NCI-H2029 (cell line): ENCODE results near the gene RXRG.

Experiments
- DNase-seq: peaks from one replicate; lab custom pipeline; 2025; lab: John Stamatoyannopoulos, UW

RXRG gene

GRCh38 chr1:165449131-165449530 lies 4.2 kb upstream of the RXRG start:
- DNase-seq, result no peak

GRCh38 chr1:165445388-165445787 lies 462 bp upstream of the RXRG start:
- DNase-seq, result no peak

GRCh38 chr1:165443539-165444311 lies 1.2 kb downstream of the RXRG start:
- no peak for DNase-seq

- DNase-seq, result no peak
Observed at GRCh38 chr1:165442653-165443052, 2.3 kb downstream of the RXRG start.

DNA sequence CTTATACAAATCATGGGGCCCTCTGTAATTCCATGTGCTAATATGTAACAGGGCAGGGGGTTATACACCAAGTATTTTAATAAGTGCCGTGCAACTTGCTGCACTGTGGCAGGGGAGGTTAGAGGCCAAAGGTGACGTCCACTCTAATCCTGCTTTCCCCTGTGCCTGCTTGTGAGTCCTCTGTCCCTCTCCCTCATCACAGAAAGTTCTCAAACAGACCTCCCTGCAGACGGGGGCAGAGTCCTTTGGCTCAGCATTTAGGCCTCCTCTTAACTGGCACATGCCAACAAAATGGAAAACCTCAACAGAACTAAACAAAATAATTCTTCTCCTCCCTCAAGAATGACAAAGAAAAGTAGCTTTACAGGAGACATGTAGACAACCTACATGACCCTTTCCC lies 2.9 kb downstream of the RXRG start:
- no peak for DNase-seq

DNA sequence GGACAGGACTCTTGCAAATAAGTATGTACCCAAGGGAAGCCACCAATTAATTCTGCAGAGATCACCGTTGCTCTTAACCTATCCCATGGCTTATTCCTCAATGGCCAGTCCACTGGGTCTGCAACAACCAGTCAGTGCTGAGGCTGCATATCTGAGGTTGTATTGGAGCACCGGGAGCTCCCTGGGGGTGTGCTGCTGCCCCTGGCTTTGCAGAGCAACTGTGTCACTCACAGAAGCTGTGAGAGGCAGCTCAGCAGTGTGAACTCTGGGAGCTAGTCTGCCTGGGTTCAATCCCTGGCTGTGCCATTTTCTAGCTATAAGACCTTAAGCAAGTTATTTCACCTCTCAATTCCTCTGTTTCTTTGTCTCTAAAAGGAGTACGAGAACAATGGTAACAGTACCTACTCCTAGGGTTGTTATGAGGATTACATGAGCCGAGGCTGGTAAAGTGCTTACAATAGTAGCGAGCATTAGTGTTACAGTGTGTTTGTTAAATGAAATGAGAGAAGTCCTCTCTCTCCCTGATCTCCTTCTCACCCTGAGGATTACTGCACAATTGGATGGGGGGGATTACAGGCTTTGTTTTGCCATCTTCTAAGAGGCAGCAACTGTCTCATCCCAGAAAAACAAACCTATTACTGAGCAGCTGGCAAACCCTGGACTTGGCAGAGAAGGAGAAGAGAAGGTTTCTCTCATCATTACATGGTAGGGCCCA lies 3.6 kb downstream of the RXRG start:
- DNase-seq, result no peak

- DNase-seq, result no peak
Observed at GRCh38 chr1:165439330-165439729, 5.6 kb downstream of the RXRG start.

DNA sequence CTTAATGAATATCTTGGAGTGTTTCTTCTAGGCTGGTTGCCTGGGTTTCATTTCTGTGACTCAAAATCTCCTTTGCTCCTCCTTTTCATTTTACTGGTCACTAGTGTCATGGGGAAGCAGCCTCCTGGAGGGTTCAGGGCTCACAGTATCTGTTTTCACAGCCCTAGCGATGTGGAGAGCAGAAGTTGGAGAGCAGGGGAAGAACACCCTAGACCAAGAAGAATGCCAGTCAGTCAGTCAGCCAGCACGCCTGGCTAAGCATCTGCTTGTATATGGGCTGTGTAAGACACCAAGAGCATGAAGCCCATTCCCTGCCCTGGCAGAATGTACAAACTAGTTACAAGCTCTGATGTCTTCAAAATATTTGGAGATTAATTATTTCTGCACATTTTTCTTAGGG lies 7.9 kb downstream of the RXRG start:
- DNase-seq, result no peak

GRCh38 chr1:165435801-165436200 lies 9.1 kb downstream of the RXRG start:
- no peak for DNase-seq

DNA sequence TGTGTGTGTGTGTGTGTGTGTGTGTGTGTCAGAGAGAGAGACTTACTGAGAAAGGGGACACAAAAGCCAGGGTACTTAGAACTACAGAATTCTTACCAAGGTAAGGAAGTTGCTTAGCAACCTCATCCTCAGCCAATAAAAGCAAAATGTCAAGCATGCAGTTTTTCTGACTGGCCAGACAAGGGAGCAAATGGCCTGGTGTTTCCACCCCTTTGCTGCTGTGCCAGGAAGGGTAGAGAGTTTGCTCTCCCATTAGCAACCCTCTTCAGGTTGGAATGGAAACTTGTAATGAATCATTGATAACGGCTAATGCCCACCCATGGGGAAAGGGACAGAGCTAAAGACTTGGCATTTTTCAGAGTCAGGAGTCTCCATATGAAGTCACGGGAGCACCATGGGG lies 10.6 kb downstream of the RXRG start:
- DNase-seq, result no peak

DNA sequence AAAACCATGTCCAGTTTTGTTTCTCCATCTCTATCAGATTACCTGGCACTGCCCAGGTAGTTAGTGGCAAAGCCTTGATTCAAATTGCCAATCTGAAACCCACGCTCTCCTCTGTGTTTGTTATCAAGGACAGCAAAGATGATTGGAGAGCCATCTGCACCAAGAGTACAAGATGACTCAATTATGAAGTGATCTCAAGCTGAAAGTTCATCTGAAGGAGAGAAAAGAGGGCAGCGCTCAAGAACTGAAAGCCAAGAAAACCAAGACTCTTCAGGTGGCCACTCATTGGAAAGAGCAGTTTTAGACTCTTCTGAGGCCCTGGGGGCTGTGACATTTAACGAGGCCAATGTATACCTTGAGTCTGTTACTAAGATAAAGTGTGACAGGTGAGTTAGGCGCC lies 13.8 kb downstream of the RXRG start:
- no peak for DNase-seq

GRCh38 chr1:165426745-165427144 lies 18.2 kb downstream of the RXRG start:
- DNase-seq, result no peak

DNA sequence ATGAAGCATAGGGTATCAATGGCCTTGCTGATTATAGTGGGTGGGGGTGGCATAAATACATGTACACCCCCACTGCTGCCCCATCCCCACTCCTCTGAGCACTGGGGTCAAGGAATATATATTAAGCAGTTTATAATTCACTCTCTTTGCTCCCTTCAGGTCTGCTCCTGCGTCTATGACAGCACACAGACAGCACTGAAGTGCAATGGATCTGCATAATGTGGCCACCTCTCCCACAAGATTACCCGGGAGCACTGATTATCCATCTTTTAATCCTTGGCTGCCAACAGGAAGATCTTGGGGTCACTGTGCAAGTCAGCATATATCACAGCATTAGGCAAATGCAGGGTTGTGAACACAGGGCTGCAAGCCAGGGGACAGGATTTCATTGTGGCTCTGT lies 19.3 kb downstream of the RXRG start:
- DNase-seq, result no peak

DNA sequence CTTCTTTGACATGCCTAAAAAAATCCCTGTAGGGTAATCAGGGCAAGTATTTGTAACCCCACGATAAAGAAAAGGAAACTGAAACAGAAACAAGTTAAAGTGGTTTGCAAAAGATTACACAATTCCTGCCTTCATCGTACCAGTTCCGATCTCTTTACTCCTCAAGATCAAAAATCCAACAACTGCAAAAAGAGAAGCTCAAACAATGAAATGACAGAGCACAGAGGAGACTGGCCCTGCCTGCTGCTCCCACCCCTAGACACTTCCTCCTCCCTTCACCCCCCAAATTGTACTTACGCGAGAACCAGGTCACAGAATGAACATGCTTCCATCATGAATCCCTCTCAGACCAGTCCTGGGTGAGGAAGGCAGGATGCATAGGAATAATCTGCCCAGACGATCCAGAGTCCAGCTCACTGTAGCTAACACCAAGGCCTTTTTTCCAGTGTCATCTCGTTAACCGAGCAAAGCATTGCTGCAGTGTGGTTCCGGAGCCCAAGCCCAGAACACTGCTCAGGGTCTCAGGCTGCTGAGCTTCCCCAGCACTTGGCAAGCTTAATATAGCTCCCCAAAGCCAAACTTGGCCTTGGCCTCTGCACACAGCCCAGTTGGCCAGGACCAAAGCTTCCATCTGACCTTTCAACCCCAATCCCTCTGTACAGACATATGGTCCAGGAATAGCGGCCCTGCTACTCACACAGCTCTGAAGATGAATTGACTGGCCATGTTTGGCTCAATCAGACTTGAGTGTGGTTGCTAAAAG lies 20.3 kb downstream of the RXRG start:
- no peak for DNase-seq

DNA sequence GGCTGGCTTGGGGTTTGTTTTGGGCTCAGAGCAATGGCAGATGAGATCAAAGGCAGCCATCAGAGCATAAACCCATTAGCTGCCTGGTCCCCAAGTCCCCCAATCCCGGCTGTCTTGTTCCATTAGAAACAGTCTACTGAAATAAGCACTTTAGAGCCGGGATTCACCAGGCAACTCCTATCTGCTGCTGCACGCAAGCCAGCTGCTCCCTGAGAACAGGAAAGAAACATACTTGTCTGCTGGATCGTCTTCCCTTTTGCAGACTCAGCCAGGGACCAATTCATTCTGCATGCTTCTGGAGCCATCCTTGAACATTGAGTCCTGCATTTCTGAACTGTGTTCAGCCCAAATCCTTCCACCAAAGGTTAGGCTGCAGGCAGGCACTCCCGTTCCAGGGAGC lies 21.8 kb downstream of the RXRG start:
- no peak for DNase-seq

GRCh38 chr1:165420655-165421054 lies 24.3 kb downstream of the RXRG start:
- no peak for DNase-seq

DNA sequence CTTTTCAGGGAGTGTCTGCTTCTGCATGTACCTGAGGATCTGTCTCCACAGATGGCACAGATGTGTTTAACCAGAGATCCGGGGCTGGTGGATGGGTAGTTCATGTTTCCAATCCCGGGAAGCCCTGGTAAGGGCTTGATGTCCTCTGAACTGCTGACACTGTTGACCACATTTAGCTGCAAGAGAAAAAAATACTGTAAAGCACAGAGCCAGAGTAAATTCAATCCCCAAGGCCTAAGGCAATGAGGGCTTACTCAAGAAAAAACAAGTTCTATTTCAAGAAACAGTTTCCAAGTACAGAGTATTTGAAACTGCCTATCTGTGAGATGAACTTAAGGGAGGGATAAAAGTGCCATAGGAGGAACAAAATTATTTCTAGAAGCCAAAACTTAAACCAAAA lies 25.1 kb downstream of the RXRG start:
- DNase-seq, result no peak

DNA sequence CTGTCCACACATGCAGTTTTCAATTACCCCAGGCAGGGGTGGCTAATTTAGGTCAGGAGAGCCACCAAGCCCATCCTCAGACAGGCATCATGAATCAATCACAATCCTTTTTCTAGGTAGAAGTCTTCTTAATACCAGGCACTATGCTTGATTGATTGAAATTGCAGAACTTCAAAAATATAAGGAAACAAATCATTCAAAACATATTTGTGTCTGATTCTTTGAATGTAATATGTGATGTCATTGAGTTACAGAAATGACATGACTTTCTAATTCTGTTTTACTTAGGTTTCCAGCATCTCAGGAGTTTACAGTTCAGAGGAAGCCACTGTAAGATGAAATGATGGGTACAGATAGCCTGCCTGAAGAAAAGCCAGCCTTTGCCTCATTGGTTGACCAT lies 26.7 kb downstream of the RXRG start:
- DNase-seq, result no peak

- no peak for DNase-seq
Observed at GRCh38 chr1:165416876-165417275, 28.1 kb downstream of the RXRG start.

- no peak for DNase-seq
Observed at GRCh38 chr1:165415068-165415467, 29.9 kb downstream of the RXRG start.

DNA sequence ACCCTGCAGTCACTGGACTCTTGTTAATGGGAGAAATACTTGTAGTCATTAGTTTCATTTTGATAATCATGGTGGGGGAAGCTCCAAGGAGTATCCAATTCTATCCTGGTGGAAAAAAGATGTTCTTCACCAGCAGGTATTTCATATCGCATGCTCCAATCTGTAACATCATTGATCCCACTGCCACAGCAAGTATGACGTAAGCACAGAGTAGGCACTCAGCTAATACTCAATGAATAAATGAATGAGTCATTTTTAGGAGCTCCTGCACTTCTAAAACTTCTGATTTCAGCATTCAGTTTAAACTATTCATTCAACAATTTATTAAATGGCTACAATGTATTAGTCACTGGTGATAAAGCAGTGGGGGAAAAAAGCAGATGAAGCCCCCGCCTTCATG lies 30.3 kb downstream of the RXRG start:
- DNase-seq, result no peak

GRCh38 chr1:165411396-165411795 lies 33.5 kb downstream of the RXRG start:
- no peak for DNase-seq
